ENCODE results near the gene CCDC70.
"Not testable (repeated sequence)": the region's sequence is repeated elsewhere in the genome, so short reads cannot be mapped to it uniquely, and the experiment has no call there.

CCDC70 gene

DNA sequence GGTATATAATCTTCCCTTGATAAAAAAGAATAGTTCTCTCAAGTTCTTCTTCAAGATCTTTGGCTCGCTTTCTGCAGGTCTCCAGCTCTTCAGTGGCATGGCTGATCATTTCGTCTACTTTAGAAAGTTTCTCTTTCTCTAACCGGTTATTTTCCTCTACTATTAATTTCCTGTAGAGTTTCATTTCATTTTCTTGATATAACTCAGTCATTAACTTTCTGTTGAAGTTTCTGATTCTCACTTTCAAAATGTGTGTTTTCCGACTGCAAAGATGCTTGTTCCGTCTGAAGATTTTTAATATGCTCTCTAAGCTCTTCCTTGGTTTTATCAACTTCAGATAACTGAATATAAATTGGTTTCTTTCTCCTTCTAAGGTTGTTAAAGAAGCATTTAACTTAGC is 47.5 kb downstream of the CCDC70 start:
- DNase-seq (ENCODE audit: low spot score), result not testable (repeated sequence)

DNA sequence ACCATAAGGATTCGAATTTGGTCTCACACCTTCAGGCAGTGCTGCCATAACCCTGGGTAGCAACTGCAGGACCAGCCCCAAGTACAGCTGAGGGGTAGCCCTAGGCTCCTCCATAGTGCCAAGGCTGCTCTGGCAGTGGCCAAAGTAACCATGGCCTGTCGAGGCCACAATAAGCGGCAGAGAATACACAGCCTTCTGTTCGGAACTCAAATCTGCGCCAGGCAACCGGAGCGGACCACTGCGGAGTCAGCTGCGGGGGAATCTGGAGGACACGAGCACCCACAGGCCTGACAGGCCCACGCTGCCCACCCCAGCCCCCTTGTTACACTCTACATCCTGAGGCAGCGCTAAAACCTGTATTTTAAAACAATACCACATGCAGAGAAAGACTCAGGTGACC is 48.7 kb downstream of the CCDC70 start:
- no peak for DNase-seq (ENCODE audit: low spot score)

DNA sequence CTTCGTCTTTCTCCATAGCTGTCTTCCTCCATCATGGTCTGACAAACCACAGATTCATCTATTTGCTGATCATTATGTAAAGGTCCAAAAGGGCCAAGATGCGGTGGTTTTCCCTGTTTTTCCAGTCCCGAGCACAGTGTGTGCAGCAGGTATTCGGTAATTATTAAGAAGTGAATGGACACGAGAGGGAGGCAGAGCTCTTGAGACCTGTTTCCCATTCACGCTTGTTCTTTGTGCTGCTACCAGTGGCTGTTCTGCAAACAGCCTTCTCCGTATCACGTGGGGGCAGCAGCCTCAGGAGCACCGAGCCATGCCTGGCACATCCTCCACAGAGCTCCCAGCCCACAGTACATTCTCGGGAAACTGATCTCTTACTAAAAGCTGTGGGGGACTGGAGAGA is 50.3 kb downstream of the CCDC70 start:
- no peak for DNase-seq (ENCODE audit: low spot score)

DNA sequence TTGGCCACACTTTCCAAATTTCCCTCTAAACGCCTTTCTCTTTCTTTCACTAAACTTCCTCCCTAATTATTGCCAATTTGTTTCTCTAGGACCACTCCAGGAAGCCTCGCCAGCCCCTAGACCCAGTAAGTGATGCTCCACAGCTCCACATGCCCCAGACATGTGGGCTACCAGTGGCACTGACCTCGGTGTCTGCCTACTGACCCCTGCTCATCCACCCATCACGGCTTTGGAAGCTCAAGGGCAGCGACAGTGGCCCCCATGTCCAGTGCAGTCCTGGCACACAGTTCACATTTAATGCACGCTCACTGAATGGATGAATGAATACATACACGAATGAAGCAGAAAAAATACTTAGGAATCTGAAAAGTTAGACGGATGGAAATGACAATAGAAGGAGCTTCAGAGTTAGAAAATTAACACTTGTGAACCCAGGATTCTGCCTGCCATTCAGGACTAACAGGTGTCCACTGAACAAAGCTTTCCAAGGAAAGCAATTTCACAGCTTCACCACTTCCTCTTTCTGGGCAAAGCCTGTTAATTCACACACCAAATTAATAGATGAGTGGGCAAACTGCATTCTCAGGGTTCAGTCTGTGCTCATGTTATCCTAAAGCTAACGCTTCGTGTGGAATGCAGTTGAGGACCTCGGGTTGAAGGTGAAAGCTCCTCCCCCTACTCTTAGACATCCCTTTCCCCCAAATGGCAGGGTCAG is 50.9 kb downstream of the CCDC70 start:
- no peak for DNase-seq (ENCODE audit: low spot score)

GRCh38 chr13:51913421-51914136 is 51.8 kb downstream of the CCDC70 start:
- no peak for DNase-seq (ENCODE audit: low spot score)

DNA sequence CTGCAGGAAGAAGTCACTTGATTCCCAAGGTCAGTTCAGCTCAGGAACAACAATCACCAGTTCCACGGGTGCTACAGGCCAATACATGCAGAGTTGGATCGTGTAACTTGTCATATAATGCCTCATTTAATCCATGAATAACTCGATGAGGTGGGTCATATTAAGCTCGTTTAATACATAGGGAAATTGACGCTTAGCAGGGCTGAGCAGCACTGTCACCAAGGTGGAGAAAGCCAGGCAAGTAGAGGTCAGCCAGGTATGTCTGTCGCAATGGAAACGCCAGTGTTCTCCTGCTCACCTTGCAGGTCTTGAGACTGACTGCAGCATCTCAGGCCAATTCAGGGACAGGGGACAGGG is 52.3 kb downstream of the CCDC70 start:
- no peak for DNase-seq (ENCODE audit: low spot score)

All from CD4-positive, alpha-beta T cell treated with Interleukin-15 for 4 hours (primary cell).